Parathyroid adenoma (tissue), 2 donors: Measurements from ENCODE around the gene GRAP2.

Experiments
- H2AFZ ChIP-seq: fragments of 300-600 bp; sonication (generic); one replicate; pipeline ENCODE4 v1.7.0; 2017; ENCODE audit warnings: antibody characterized with exemption, mild to moderate bottlenecking
- H3K27ac ChIP-seq: fragments of 300-600 bp; sonication (generic); one replicate; pipeline ENCODE4 v1.7.0; 2017
- H3K27me3 ChIP-seq: fragments of 300-600 bp; sonication (generic); one replicate; pipeline ENCODE4 v1.7.0; 2017; ENCODE audit warnings: low read length; ENCODE audit not compliant: control insufficient read depth, insufficient read depth
- H3K36me3 ChIP-seq: fragments of 300-600 bp; sonication (generic); one replicate; pipeline ENCODE4 v1.7.0; 2017; ENCODE audit warnings: low read length; ENCODE audit not compliant: control insufficient read depth, insufficient read depth
- H3K4me1 ChIP-seq: fragments of 300-600 bp; sonication (generic); one replicate; pipeline ENCODE4 v1.7.0; 2017; ENCODE audit warnings: control low read depth
- H3K4me2 ChIP-seq: fragments of 300-600 bp; sonication (generic); one replicate; pipeline ENCODE4 v1.7.0; 2017; ENCODE audit warnings: low read length
- H3K4me3 ChIP-seq: fragments of 300-600 bp; sonication (generic); one replicate; pipeline ENCODE4 v1.7.0; 2017; ENCODE audit warnings: low read depth, low read length
- H3K79me2 ChIP-seq: fragments of 300-600 bp; sonication (generic); one replicate; pipeline ENCODE4 v1.7.0; 2017; ENCODE audit warnings: control low read depth
- H3K9ac ChIP-seq: fragments of 300-600 bp; sonication (generic); one replicate; pipeline ENCODE4 v1.7.0; 2017; ENCODE audit warnings: mild to moderate bottlenecking
- H3K9me3 ChIP-seq: fragments of 300-600 bp; sonication (generic); one replicate; pipeline ENCODE4 v1.7.0; 2017; ENCODE audit warnings: low read length; ENCODE audit not compliant: control insufficient read depth
- TF ChIP-seq, protein P1 (sequence below): fragments of 300-600 bp; sonication (generic); IDR thresholded peaks from one replicate; pipeline ENCODE4 v1.7.0; 2017; ENCODE audit warnings: antibody characterized with exemption, mild to moderate bottlenecking
- donor health status: primary hyperparathyroidism.

GRAP2 gene

DNA sequence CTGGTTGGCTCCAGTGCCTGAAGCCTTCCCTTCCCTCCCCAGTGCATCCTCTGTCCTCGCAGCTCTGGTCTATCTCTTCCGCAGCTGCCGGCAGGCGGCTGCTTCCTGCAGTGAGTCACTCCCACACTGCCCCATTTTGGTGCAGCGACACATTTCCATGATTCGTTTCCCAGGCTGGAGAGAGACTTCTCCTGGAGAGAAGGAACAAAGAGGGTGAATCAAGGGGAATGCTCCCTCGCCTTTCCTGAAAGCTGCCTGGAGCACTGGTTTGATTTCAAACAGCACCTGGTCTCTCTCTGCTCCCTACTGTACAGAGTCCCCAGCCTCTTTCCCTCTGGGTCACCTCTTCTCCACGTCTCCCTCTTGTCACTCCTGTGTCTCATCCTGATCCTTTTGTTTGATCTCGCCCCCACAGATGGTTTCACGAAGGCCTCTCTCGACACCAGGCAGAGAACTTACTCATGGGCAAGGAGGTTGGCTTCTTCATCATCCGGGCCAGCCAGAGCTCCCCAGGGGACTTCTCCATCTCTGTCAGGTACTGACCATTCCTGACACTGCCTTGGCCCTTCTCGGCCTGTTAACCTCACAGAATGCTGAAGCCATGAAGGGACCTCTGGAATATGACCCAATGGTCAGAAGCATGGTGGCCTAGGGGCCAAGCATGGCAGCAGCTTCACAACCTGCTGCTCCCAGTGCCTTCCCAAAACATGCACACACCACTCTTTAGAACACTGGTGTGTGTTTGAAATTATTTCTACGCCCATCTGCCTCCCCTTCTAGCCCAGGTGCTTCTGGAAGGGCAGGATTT lies 59.0 kb downstream of the GRAP2 start, which contains the start of gene TMA7B:
Gene TMA7B (plus strand): TSS at position 758 of the 808 bp plus-strand sequence. CDS start 3,978 bp downstream, outside the sequence.
- no peak within 1 kb of the TSS for H3K27ac ChIP-seq
- H3K27me3 ChIP-seq = no peaks in the 10 kb centered on the region
- H3K4me2 ChIP-seq = no peak within 1 kb of the TSS
- no peaks in the 10 kb centered on the region for H3K36me3 ChIP-seq
- no peak within 1 kb of the TSS for H3K9ac ChIP-seq
- no peaks in the 10 kb centered on the region for H3K79me2 ChIP-seq
- no peaks in the 10 kb centered on the region for H3K9me3 ChIP-seq
- no peaks in the 10 kb centered on the region for H3K4me1 ChIP-seq
- no peak within 1 kb of the TSS for H3K4me3 ChIP-seq
- TF ChIP-seq, protein P1, sequence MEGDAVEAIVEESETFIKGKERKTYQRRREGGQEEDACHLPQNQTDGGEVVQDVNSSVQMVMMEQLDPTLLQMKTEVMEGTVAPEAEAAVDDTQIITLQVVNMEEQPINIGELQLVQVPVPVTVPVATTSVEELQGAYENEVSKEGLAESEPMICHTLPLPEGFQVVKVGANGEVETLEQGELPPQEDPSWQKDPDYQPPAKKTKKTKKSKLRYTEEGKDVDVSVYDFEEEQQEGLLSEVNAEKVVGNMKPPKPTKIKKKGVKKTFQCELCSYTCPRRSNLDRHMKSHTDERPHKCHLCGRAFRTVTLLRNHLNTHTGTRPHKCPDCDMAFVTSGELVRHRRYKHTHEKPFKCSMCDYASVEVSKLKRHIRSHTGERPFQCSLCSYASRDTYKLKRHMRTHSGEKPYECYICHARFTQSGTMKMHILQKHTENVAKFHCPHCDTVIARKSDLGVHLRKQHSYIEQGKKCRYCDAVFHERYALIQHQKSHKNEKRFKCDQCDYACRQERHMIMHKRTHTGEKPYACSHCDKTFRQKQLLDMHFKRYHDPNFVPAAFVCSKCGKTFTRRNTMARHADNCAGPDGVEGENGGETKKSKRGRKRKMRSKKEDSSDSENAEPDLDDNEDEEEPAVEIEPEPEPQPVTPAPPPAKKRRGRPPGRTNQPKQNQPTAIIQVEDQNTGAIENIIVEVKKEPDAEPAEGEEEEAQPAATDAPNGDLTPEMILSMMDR = no peak
- H2AFZ ChIP-seq = no peak within 1 kb of the TSS

DNA sequence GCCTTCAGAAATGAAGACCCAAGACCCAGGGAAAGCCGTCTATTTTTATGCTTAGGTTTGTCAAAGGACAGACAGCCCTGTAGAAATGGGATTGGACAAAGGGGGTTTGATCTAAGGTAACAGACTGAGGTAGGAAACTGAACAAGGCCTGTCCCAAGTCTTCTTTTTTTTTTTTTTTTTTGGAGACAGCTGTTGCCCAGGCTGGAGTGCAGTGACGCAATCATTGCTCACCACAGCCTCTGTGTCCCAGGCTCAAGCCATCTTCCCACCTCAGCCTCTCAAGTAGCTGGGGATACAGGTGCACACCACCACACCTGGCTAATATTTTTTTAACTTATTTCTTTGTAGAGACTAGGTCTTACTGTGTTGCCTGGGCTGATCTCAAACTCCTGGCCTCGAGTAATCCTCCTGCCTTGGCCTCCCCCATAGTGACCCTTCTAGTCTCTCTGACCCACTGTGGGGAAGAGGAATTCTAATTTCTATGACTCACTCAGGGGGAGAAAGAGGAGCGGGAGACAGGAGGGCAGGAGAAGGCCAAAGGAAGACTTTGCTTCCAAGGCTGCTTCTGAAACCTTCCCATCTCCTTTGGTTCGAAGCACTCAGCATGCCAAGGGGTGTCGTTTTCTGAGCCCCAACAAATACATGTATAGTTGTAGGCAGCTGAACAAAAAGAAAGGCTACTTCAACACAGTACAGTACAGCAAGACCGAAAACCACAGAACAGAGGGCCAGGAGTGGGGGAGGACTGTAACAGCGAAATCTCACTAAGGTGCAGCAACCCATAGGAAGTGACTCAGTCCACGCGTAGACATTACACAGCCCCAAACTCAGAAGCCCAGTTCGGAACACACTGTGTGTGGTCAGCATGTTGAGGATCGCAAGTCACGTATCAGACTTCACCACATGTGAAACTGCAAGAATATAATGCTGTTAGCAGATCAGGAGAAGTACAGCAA lies 60.2 kb downstream of the GRAP2 start:
- Histone ChIP-seq H3K27me3 (no peaks in the 10 kb centered on the region), H3K9me3 (no peaks in the 10 kb centered on the region), H3K27ac (no peak overlapping the region), H3K4me1 (no peaks in the 10 kb centered on the region), H3K36me3 (no peaks in the 10 kb centered on the region), H3K9ac (no peak overlapping the region), H2AFZ (no peak overlapping the region), H3K4me2 (no peak overlapping the region), H3K4me3 (no peak overlapping the region), H3K79me2 (no peaks in the 10 kb centered on the region)
- TF ChIP-seq, protein P1 = no peak

DNA sequence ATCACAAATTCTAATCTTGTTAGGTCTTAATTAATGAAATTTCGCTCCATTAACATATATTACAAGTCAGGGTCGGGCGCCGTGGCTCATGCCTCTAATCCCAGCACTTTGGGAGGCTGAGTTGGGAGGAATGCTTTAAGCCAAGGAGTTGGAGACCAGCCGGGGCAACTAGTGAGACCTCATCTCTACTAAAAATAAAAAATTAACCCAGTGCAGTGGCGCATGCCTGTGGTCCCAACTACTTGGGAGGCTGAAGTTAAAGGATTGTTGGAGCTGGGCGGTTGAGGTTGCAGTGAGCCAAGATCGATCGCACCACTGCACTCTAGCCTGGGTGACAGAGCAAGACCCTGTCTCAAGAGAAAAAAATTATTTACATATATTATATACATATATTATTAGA lies 61.2 kb downstream of the GRAP2 start:
- Histone ChIP-seq H3K9ac (no peak overlapping the region), H3K4me1 (no peaks in the 10 kb centered on the region), H3K79me2 (no peaks in the 10 kb centered on the region), H3K27ac (no peak overlapping the region), H3K4me3 (no peak overlapping the region), H3K4me2 (no peak overlapping the region), H2AFZ (no peak overlapping the region), H3K36me3 (no peaks in the 10 kb centered on the region), H3K9me3 (no peaks in the 10 kb centered on the region), H3K27me3 (no peaks in the 10 kb centered on the region)
- TF ChIP-seq, protein P1 = no peak

DNA sequence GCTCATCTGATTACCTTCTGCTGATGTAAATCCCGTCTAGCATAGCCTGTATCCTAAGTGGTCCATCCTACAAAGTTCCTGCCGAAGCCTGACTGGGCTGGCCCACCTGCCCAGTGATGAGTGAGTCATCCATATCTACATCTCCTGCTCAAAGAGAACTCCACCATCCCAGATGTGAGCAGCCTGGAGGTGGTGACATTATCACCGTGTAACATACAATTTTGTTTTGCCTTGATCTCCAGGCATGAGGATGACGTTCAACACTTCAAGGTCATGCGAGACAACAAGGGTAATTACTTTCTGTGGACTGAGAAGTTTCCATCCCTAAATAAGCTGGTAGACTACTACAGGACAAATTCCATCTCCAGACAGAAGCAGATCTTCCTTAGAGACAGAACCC lies 64.9 kb downstream of the GRAP2 start:
- Histone ChIP-seq H2AFZ (no peak overlapping the region), H3K79me2 (no peaks in the 10 kb centered on the region), H3K27me3 (no peaks in the 10 kb centered on the region), H3K27ac (no peak overlapping the region), H3K4me2 (no peak overlapping the region), H3K9me3 (no peaks in the 10 kb centered on the region), H3K4me1 (no peaks in the 10 kb centered on the region), H3K9ac (no peak overlapping the region), H3K36me3 (no peaks in the 10 kb centered on the region), H3K4me3 (no peak overlapping the region)
- TF ChIP-seq, protein P1 = no peak
